KMS-11 (cell line): ENCODE data around the gene ELMO1.

ENCODE experiments used
- H2AFZ ChIP-seq: fragments of 200-600 bp; sonication (generic); 2 replicates; pipeline ENCODE4 v1.6.1; 2016; ENCODE audit warnings: antibody characterized with exemption, mixed run types, low read depth
- H3K27ac ChIP-seq: fragments of 200-600 bp; sonication (generic); 2 replicates; pipeline ENCODE4 v1.6.1; 2016; ENCODE audit warnings: mild to moderate bottlenecking, mixed run types
- H3K27me3 ChIP-seq: fragments of 200-600 bp; sonication (generic); 2 replicates; pipeline ENCODE4 v1.6.1; 2017; ENCODE audit warnings: mild to moderate bottlenecking, low read depth, mixed run types, moderate library complexity; ENCODE audit not compliant: insufficient read depth
- H3K36me3 ChIP-seq: fragments of 200-600 bp; sonication (generic); 2 replicates; pipeline ENCODE4 v1.6.1; 2017; ENCODE audit warnings: mild to moderate bottlenecking, mixed run types; ENCODE audit not compliant: insufficient read depth
- H3K4me1 ChIP-seq: fragments of 200-600 bp; sonication (generic); 2 replicates; pipeline ENCODE4 v1.6.1; 2016; ENCODE audit warnings: mild to moderate bottlenecking, low read depth, mixed run types; ENCODE audit not compliant: poor library complexity, severe bottlenecking
- H3K4me2 ChIP-seq: fragments of 200-600 bp; sonication (generic); 2 replicates; pipeline ENCODE4 v1.7.0; 2016; ENCODE audit warnings: mild to moderate bottlenecking, mixed run types
- H3K4me3 ChIP-seq: fragments of 200-600 bp; sonication (generic); IDR thresholded peaks from 2 replicates; pipeline ENCODE4 v1.6.1; 2017; ENCODE audit warnings: low read depth, low read length, mixed read lengths; ENCODE audit not compliant: insufficient read depth
- H3K79me2 ChIP-seq: fragments of 200-600 bp; sonication (generic); 2 replicates; pipeline ENCODE4 v1.6.1; 2016; ENCODE audit warnings: low read depth, mixed run types; ENCODE audit not compliant: insufficient read depth
- H3K9ac ChIP-seq: fragments of 200-600 bp; sonication (generic); 2 replicates; pipeline ENCODE4 v1.6.1; 2016; ENCODE audit warnings: mild to moderate bottlenecking, mixed run types
- H4K20me1 ChIP-seq: fragments of 200-600 bp; sonication (generic); 2 replicates; pipeline ENCODE4 v1.6.1; 2016; ENCODE audit warnings: mild to moderate bottlenecking, mixed run types; ENCODE audit not compliant: insufficient read depth
- CTCF ChIP-seq: fragments of 200-600 bp; sonication (generic); conservative IDR thresholded peaks from 2 replicates; pipeline ENCODE4 v1.6.1; 2017; ENCODE audit warnings: low read depth, mild to moderate bottlenecking, antibody characterized with exemption, low read length, moderate library complexity, mixed read lengths

ELMO1 gene

DNA sequence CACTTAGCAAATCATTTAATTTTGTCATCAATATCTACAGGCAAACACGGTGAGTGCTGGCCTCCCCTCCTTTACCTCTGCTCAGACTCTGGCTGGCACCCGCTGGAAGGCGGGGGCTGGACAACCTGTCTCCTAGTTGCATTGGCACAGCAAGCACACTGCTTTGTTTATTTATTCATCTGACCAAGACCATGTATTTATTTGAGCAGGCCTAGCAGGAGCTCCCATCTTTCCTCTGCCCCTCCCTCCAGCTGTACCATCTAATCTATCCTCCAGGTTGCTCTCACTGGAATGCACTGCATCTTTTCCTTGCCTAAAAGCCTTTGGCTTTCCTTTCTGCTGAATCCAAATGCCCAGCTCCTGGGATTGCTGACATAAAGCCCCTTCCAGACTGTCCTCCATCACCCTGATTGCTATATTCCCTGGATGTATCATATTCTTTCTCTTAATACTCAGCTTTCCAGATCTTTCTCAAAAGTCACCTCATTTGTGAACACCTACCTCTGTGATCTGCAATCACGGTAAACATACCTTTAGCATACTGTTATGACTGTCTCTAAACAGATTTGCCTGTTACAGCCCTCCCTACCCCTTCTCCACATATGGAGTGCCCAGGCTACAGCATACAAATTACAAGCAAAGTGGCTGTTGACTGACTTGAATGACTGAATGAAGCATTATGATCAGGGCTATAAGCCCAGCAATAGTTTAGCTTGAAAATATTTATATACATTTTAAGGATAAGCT is 9.6 kb downstream of the ELMO1 start:
- no peaks in the 10 kb centered on the region for H3K4me1 ChIP-seq
- H3K4me2 ChIP-seq: no peak overlapping the region
- H3K79me2 ChIP-seq: no peaks in the 10 kb centered on the region
- no peaks in the 10 kb centered on the region for H3K27me3 ChIP-seq
- H3K27ac ChIP-seq: no peak overlapping the region
- no peak for TF ChIP-seq CTCF
- no peak overlapping the region for H2AFZ ChIP-seq
- H3K4me3 ChIP-seq: no peak overlapping the region
- no peaks in the 10 kb centered on the region for H4K20me1 ChIP-seq
- H3K36me3 ChIP-seq: no peaks in the 10 kb centered on the region
- no peak overlapping the region for H3K9ac ChIP-seq

GRCh38 chr7:37435156-37435855 is 13.4 kb downstream of the ELMO1 start:
- no peaks in the 10 kb centered on the region for H4K20me1 ChIP-seq
- H3K27me3 ChIP-seq: no peaks in the 10 kb centered on the region
- H3K36me3 ChIP-seq: no peaks in the 10 kb centered on the region
- H3K79me2 ChIP-seq: no peaks in the 10 kb centered on the region
- H3K9ac ChIP-seq: no peak overlapping the region
- H2AFZ ChIP-seq: no peak overlapping the region
- H3K4me2 ChIP-seq: no peak overlapping the region
- no peak for TF ChIP-seq CTCF
- no peak overlapping the region for H3K27ac ChIP-seq
- H3K4me1 ChIP-seq: peaks cover 17% of the 10 kb centered on the region
- no peak overlapping the region for H3K4me3 ChIP-seq

GRCh38 chr7:37434529-37434928 is 14.1 kb downstream of the ELMO1 start:
- no peaks in the 10 kb centered on the region for H4K20me1 ChIP-seq
- TF ChIP-seq CTCF: no peak
- H3K79me2 ChIP-seq: no peaks in the 10 kb centered on the region
- no peak overlapping the region for H3K4me3 ChIP-seq
- no peaks in the 10 kb centered on the region for H3K36me3 ChIP-seq
- H3K9ac ChIP-seq: no peak overlapping the region
- H2AFZ ChIP-seq: no peak overlapping the region
- no peak overlapping the region for H3K27ac ChIP-seq
- no peaks in the 10 kb centered on the region for H3K27me3 ChIP-seq
- no peak overlapping the region for H3K4me2 ChIP-seq
- peaks cover 17% of the 10 kb centered on the region for H3K4me1 ChIP-seq

DNA sequence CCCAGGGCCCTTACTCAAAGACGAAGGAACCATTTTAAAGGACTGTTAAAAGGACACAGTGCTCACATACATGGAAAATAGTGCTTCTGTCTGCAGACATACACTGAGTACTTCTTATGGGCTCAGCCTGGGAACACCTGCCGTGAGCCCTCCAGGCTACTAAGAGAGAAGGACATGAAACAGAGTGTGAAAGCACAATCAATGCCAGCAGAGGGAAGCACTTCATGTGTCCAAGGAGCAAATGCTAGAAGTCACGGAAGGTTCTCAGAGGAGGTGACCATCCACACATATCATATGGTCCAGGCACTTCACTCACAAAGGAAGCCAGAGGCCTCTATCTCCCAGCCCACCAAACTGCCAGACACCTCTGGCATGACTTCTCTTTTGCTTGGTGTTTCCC is 15.5 kb downstream of the ELMO1 start:
- Histone ChIP-seq H3K79me2 (no peaks in the 10 kb centered on the region), H3K4me2 (peak overlapping the region; percentile 44; the same call in 1 of the 2 replicates), H3K36me3 (no peaks in the 10 kb centered on the region), H3K27me3 (no peaks in the 10 kb centered on the region), H3K4me1 (peaks cover 17% of the 10 kb centered on the region), H2AFZ (no peak overlapping the region), H4K20me1 (no peaks in the 10 kb centered on the region), H3K4me3 (no peak overlapping the region), H3K9ac (no peak overlapping the region), H3K27ac (no peak overlapping the region)
- no peak for TF ChIP-seq CTCF
